Bronchial epithelial cell (primary cell): ENCODE data around the gene CDK5RAP3. TPM values are rescaled to one million over a fixed set of nuclear protein-coding genes. Genes with fewer than 3 reads are reported as not detected.

Experiments
- DNase-seq: peaks from one replicate; pipeline ENCODE4 v3.0.0-alpha.2; 2010; ENCODE audit warnings: low read depth
- FAIRE-seq: peaks from 2 replicates; lab custom pipeline; 2011; peaks lifted over from hg19 to GRCh38; lab: Jason Lieb, UNC
- H3K27me3 ChIP-seq: 2 replicates; pipeline ENCODE4 v1.5.1; 2011; ENCODE audit warnings: low read length; ENCODE audit not compliant: control insufficient read depth, insufficient read depth
- H3K36me3 ChIP-seq: 2 replicates; pipeline ENCODE4 v1.5.1; 2011; ENCODE audit warnings: low read length; ENCODE audit not compliant: control insufficient read depth, insufficient read depth
- H3K4me3 ChIP-seq: 2 replicates; pipeline ENCODE4 v1.5.1; 2011; ENCODE audit warnings: mild to moderate bottlenecking, low read depth, low read length, control low read depth
- total RNA-seq: library from RNA; depleted of rRNA; stranded (reverse); fragments of >200 nt; gene quantifications from 2 replicates; pipeline ENCODE4 v1.2.1, GENCODE V29; 2014
- TF ChIP-seq, protein P1 (sequence below): IDR thresholded peaks from 2 replicates; pipeline ENCODE4 v1.5.1; 2011; ENCODE audit warnings: mild to moderate bottlenecking, moderate library complexity, low read length, control low read depth, inconsistent platforms; ENCODE audit not compliant: insufficient read depth, severe bottlenecking

CDK5RAP3 gene
- total RNA-seq, 1 donor from 2014 or later: 89.8 TPM

DNA sequence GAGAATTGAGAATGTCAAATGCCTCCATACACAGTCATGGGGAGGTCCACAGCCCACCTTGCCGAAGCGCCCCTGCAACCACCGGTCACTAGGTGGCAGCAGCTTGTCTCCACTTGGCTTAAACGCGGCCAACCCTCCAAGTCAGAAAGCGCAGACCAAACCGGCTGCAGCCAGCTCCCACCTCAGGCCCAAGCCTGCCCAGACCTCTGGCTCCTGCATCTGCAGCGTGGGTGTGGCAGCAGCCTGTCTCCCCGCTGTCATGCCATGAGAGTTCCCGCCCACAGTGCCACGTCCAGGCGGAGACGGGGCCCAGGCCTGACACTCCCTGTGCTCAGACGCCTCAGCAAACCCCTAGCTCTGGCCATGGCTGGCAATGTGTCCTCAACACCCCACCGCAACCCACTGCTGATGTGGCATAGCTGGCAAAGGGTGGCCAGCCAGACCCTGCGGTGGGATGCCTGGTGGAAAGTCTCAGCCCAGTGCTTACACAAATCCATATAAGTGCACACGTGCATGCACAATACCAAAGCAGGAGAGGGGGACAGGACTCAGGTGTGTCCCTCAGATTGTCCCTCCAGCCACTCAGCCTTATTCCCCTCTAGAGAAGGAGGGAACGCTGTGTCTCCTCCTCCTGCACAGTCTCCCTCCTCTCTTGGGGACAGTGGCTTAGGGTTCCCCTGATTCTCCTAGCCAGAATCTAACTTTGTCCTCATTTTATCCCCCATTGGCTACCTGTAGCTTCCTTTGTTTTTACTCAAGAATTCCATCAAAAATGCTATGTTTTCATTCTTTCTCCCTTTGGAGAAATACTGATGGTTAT lies 55.8 kb downstream of the CDK5RAP3 start:
- no peak for FAIRE-seq
- Histone ChIP-seq H3K27me3 (no peaks in the 10 kb centered on the region), H3K4me3 (no peak overlapping the region), H3K36me3 (no peaks in the 10 kb centered on the region)
- TF ChIP-seq, protein P1, sequence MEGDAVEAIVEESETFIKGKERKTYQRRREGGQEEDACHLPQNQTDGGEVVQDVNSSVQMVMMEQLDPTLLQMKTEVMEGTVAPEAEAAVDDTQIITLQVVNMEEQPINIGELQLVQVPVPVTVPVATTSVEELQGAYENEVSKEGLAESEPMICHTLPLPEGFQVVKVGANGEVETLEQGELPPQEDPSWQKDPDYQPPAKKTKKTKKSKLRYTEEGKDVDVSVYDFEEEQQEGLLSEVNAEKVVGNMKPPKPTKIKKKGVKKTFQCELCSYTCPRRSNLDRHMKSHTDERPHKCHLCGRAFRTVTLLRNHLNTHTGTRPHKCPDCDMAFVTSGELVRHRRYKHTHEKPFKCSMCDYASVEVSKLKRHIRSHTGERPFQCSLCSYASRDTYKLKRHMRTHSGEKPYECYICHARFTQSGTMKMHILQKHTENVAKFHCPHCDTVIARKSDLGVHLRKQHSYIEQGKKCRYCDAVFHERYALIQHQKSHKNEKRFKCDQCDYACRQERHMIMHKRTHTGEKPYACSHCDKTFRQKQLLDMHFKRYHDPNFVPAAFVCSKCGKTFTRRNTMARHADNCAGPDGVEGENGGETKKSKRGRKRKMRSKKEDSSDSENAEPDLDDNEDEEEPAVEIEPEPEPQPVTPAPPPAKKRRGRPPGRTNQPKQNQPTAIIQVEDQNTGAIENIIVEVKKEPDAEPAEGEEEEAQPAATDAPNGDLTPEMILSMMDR: peak; percentile 99
- DNase-seq: peak; percentile 88

DNA sequence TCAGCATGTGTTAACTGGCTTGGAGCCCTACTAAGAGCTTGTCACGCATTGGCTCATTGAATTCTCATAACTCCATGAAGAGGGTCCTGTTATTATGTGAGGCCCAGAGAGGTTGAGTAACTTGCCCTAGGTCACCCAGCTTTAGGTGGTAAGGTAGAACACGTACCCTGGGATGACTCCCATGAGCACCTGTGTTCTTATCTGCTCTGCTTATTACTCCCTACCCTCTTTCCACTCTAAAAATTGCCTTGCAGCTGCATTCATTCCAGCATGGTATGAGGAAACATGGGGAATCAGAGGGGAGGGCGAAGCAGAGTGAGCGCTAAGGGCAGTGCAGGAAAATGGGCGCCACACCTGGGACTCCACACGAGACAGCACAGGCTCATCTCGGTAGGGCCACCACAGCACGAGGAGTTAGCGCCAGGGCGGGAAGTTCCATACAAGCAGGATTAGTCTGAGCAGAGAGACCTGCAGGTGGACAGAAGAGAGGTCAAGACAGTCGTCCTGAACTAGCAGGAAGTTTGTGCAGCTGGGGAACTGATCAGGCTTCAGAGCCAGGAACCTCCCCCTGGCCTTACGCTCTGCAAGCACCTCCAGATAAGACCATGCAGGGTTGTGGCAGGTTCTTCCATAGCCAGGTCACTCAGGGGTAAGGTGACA lies 56.5 kb downstream of the CDK5RAP3 start:
- DNase-seq (no peak), FAIRE-seq (no peak)
- TF ChIP-seq, protein P1: no peak
- Histone ChIP-seq H3K4me3 (no peak overlapping the region), H3K27me3 (no peaks in the 10 kb centered on the region), H3K36me3 (no peaks in the 10 kb centered on the region)

DNA sequence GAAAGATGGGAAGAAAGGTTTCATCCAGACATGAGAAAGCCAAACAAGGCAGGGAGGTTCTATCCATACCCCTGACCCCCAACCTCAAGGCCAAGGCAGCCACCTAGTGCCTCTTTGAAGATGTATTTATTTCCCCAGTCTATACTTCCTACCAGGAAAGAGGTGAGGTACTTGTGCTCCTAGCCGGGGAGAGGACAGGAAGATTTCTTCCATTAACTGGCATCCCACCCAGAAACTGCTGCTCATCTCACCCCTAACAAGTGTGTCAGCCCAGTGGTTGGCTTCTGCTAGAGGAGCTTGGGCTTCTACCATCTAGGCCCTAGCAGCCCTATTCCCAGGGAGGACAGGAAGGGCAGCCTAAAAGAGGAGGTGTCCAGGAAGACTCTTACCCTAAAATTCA lies 57.8 kb downstream of the CDK5RAP3 start:
- FAIRE-seq: no peak
- TF ChIP-seq, protein P1: no peak
- DNase-seq: no peak
- no peak overlapping the region for H3K4me3 ChIP-seq
- H3K27me3 ChIP-seq: no peaks in the 10 kb centered on the region
- no peaks in the 10 kb centered on the region for H3K36me3 ChIP-seq

DNA sequence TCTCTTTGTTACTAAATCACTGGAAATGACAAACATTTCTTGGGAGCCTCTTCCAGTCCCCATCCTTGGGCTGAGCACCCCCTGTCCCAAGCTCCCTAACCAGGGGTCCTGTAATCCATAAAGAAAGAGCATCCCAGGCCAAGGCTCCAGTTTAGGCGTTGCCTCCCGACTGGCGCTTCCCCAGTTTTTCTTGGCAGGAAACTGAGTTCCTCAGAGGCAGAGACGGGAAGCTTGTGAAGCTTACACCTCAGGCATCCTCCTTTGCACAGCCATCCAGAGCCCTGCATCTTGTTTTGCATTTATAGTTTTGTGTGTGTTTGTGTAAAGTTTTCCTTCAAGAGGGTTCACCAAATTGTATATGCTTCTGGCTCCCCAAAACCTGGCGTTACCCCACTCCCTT lies 59.6 kb downstream of the CDK5RAP3 start:
- DNase-seq (no peak), FAIRE-seq (no peak)
- Histone ChIP-seq H3K36me3 (no peaks in the 10 kb centered on the region), H3K27me3 (no peaks in the 10 kb centered on the region), H3K4me3 (no peak overlapping the region)
- TF ChIP-seq, protein P1: no peak

Other genes starting within 250 kb of the CDK5RAP3 start
- not detected in 2 replicates for gene TBX21, start 237.9 kb upstream of the CDK5RAP3 start, total RNA-seq
- 1.3 and 1.5 TPM in 2 replicates for gene OSBPL7, start 149.3 kb upstream of the CDK5RAP3 start, total RNA-seq
- 9.6 and 14.0 TPM in 2 replicates for gene MRPL10, start 139.6 kb upstream of the CDK5RAP3 start, total RNA-seq
- gene LRRC46, start 139.4 kb upstream of the CDK5RAP3 start, total RNA-seq: not detected in 2 replicates
- 23.7 and 28.2 TPM in 2 replicates for gene SCRN2, start 129.8 kb upstream of the CDK5RAP3 start, total RNA-seq
- gene SP6, start 120.0 kb upstream of the CDK5RAP3 start, total RNA-seq: 0.79 and 2.4 TPM in 2 replicates
- 1.1 and 1.7 TPM in 2 replicates for gene SP2, start 74.9 kb upstream of the CDK5RAP3 start, total RNA-seq
- gene PNPO, start 29.5 kb upstream of the CDK5RAP3 start, total RNA-seq: 23.7 and 25.3 TPM in 2 replicates
- 1.6 and 9.1 TPM in 2 replicates for gene PRR15L, start 13.2 kb upstream of the CDK5RAP3 start, total RNA-seq
- 8.2 and 21.4 TPM in 2 replicates for gene COPZ2, start 66.7 kb downstream of the CDK5RAP3 start, total RNA-seq
- gene NFE2L1, start 77.2 kb downstream of the CDK5RAP3 start, total RNA-seq: 84.2 and 176 TPM in 2 replicates
- gene CBX1, start 130.4 kb downstream of the CDK5RAP3 start, total RNA-seq: 22.1 and 27.5 TPM in 2 replicates
- gene SNX11, start 136.7 kb downstream of the CDK5RAP3 start, total RNA-seq: 14.7 and 22.7 TPM in 2 replicates